ENCODE results near the gene SLC30A5. TPM values are rescaled to one million over a fixed set of nuclear protein-coding genes. Genes with fewer than 3 reads are reported as not detected.

SLC30A5 gene
- polyA plus RNA-seq, 1 donor (not counting 4 experiments of a cell fraction or from before 2014, with no cell fraction given), result 43.4 TPM

GRCh38 chr5:69148981-69149675 is 55.3 kb downstream of the SLC30A5 start:
- no peaks in the 10 kb centered on the region for H4K20me1 ChIP-seq (ENCODE audit: control insufficient read depth, extremely low read depth, insufficient read depth, low read length)
- peak overlapping the region; percentile 35 for H3K4me2 ChIP-seq (ENCODE audit: control insufficient read depth, extremely low read depth, insufficient read depth, low read depth, low read length)
- no peaks in the 10 kb centered on the region for H3K79me2 ChIP-seq (ENCODE audit: control insufficient read depth, insufficient read depth, low read length)
- H3K36me3 ChIP-seq (ENCODE audit: control insufficient read depth in 2 of 2, extremely low read depth in 1 of 2, insufficient read depth in 2 of 2, low read length in 2 of 2), result no peaks in the 10 kb centered on the region
- H3K4me3 ChIP-seq (ENCODE audit: control insufficient read depth in 2 of 3, extremely low read depth in 1 of 3, insufficient read depth in 2 of 3, low read depth in 1 of 3, low read length in 3 of 3), result peak overlapping the region in 1 of 3 experiments; percentile 11
- no peaks in the 10 kb centered on the region for H3K9me3 ChIP-seq (ENCODE audit: control insufficient read depth, low read depth, low read length)
- H3K9ac ChIP-seq (ENCODE audit: control insufficient read depth, extremely low read depth, insufficient read depth, low read length), result no peak overlapping the region
- peaks cover 6% of the 10 kb centered on the region for H3K4me1 ChIP-seq (ENCODE audit: control insufficient read depth, extremely low read depth, insufficient read depth, low read length)
- no peak overlapping the region for H3K27ac ChIP-seq (ENCODE audit: control insufficient read depth, insufficient read depth, low read length)
- H3K9me1 ChIP-seq (ENCODE audit: control insufficient read depth, extremely low read depth, insufficient read depth, low read length), result no peaks in the 10 kb centered on the region
- dilution Hi-C loops (cut with MboI; ENCODE audit: extremely low pct_ligation_motif_present, low sequenced_read_pairs), result no loop called here
- peak overlapping the region; percentile 51 for H2AFZ ChIP-seq (ENCODE audit: control insufficient read depth, low read length)
- no peak for DNase-seq (ENCODE audit: low read depth, low spot score)
- H3K27me3 ChIP-seq (ENCODE audit: control insufficient read depth, extremely low read depth, insufficient read depth, low read length), result no peaks in the 10 kb centered on the region
- TF ChIP-seq EZH2 (IDR thresholded peaks at IDR 0.05; ENCODE audit: low read length), result no peak
- no peak for TF ChIP-seq CTCF (optimal IDR thresholded peaks at IDR 0.05 in 1 of 3, IDR thresholded peaks at IDR 0.05 in 1 of 3, conservative IDR thresholded peaks at IDR 0.05 in 1 of 3; ENCODE audit: extremely low read depth in 1 of 3, insufficient read depth in 2 of 3, low read length in 3 of 3)
- FAIRE-seq, result peak; percentile 82

- DNase-seq (ENCODE audit: low read depth, low spot score) (no peak), FAIRE-seq (no peak)
- dilution Hi-C loops (cut with MboI; ENCODE audit: extremely low pct_ligation_motif_present, low sequenced_read_pairs), result no loop called here
- Histone ChIP-seq H3K27ac (ENCODE audit: control insufficient read depth, insufficient read depth, low read length) (no peak overlapping the region), H3K36me3 (ENCODE audit: control insufficient read depth in 2 of 2, extremely low read depth in 1 of 2, insufficient read depth in 2 of 2, low read length in 2 of 2) (no peaks in the 10 kb centered on the region), H3K27me3 (ENCODE audit: control insufficient read depth, extremely low read depth, insufficient read depth, low read length) (no peaks in the 10 kb centered on the region), H3K79me2 (ENCODE audit: control insufficient read depth, insufficient read depth, low read length) (no peaks in the 10 kb centered on the region), H3K4me1 (ENCODE audit: control insufficient read depth, extremely low read depth, insufficient read depth, low read length) (peaks cover 6% of the 10 kb centered on the region), H2AFZ (ENCODE audit: control insufficient read depth, low read length) (no peak overlapping the region), H3K4me2 (ENCODE audit: control insufficient read depth, extremely low read depth, insufficient read depth, low read depth, low read length) (no peak overlapping the region), H3K9ac (ENCODE audit: control insufficient read depth, extremely low read depth, insufficient read depth, low read length) (no peak overlapping the region), H3K4me3 (ENCODE audit: control insufficient read depth in 2 of 3, extremely low read depth in 1 of 3, insufficient read depth in 2 of 3, low read depth in 1 of 3, low read length in 3 of 3) (no peak overlapping the region), H4K20me1 (ENCODE audit: control insufficient read depth, extremely low read depth, insufficient read depth, low read length) (no peaks in the 10 kb centered on the region), H3K9me1 (ENCODE audit: control insufficient read depth, extremely low read depth, insufficient read depth, low read length) (no peaks in the 10 kb centered on the region), H3K9me3 (ENCODE audit: control insufficient read depth, low read depth, low read length) (no peaks in the 10 kb centered on the region)
- no peak for TF ChIP-seq CTCF (optimal IDR thresholded peaks at IDR 0.05 in 1 of 3, IDR thresholded peaks at IDR 0.05 in 1 of 3, conservative IDR thresholded peaks at IDR 0.05 in 1 of 3; ENCODE audit: extremely low read depth in 1 of 3, insufficient read depth in 2 of 3, low read length in 3 of 3)
- no peak for TF ChIP-seq EZH2 (IDR thresholded peaks at IDR 0.05; ENCODE audit: low read length)
Measured at GRCh38 chr5:69149676-69150010, 55.8 kb downstream of the SLC30A5 start.

All from keratinocyte (primary cell).